HepG2 (cell line): Measurements from ENCODE around the gene COMMD2. TPM values are rescaled to one million over a fixed set of nuclear protein-coding genes. Genes with fewer than 3 reads are reported as not detected.

Experiments used
- ATAC-seq: fragments of 200-7000 bp; cut with Tn5 transposase; 3 replicates; pipeline ENCODE4 v1.9.1; 2020; ENCODE audit warnings: mild to moderate bottlenecking, moderate library complexity
- BruUV-seq: library from RNA; stranded (reverse); fragments of 400-500 nt; replicated peaks from 2 replicates; lab custom pipeline; 2021; lab: Mats Ljungman, UMichigan
- CTCF ChIA-PET: fragments of 300-600 bp; formaldehyde crosslinking; extraction: SDS; loops from one replicate; lab custom pipeline; 2021; ENCODE audit warnings: low total read pairs, inconsistent platforms, low intra/inter-chr PET ratio; lab: Yijun Ruan, JAX
- POLR2A ChIA-PET: fragments of 350-600 bp; sonication (Branson Sonifier 250); formaldehyde crosslinking; loops from one replicate; lab custom pipeline; 2020; ENCODE audit warnings: antibody characterized with exemption, inconsistent platforms; lab: Yijun Ruan, JAX
- DNase-seq: peaks from one replicate; pipeline ENCODE4 v3.0.0-alpha.2; 2015; ENCODE audit warnings: low spot score
- FAIRE-seq: peaks from 3 replicates; lab custom pipeline; 2011; peaks lifted over from hg19 to GRCh38; lab: Jason Lieb, UNC
- H2AFZ ChIP-seq: one replicate; pipeline ENCODE4 v1.6.1; 2011; ENCODE audit warnings: low read length, inconsistent platforms
- H3K27ac ChIP-seq: fragments of 300-600 bp; 3 replicates; pipeline ENCODE4 v1.8.0; 2011; ENCODE audit warnings: mixed run types, mild to moderate bottlenecking, mixed read lengths, low read length, inconsistent platforms; ENCODE audit not compliant: insufficient read depth; ENCODE audit errors: extremely low read length
- H3K27me3 ChIP-seq, 2 experiments: fragments of 200-600 bp in 1 of 2; 2 replicates in 1 of 2; 3 replicates in 1 of 2; pipeline versions ENCODE4 v1.6.0 to v1.8.0; 2011; ENCODE audit warnings: low read length in 2 of 2, mild to moderate bottlenecking in 2 of 2, moderate library complexity in 2 of 2, inconsistent platforms in 1 of 2; ENCODE audit not compliant: insufficient read depth in 2 of 2, control insufficient read depth in 1 of 2
- H3K36me3 ChIP-seq, 2 experiments: fragments of 200-600 bp in 1 of 2; replicated peaks in 1 of 2; 2 replicates in 1 of 2; 3 replicates in 1 of 2; pipeline versions ENCODE4 v1.5.1 to v1.8.0; 2011; ENCODE audit warnings: low read length in 2 of 2, inconsistent platforms in 1 of 2; ENCODE audit not compliant: insufficient read depth in 2 of 2, control insufficient read depth in 1 of 2
- H3K4me1 ChIP-seq: 2 replicates; pipeline ENCODE4 v1.5.1; 2012; ENCODE audit warnings: low read length, inconsistent platforms; ENCODE audit not compliant: insufficient read depth
- H3K4me2 ChIP-seq: 2 replicates; pipeline ENCODE4 v1.6.0; 2011; ENCODE audit warnings: low read depth, low read length, inconsistent platforms
- H3K4me3 ChIP-seq, 3 experiments: fragments of 200-600 bp in 1 of 3; sonication (generic), shearing (Covaris generic) in 1 of 3; replicated peaks in 1 of 3; 2 replicates each; pipeline ENCODE4 v1.5.1; 2011 to 2016; ENCODE audit warnings: low read length in 3 of 3, inconsistent platforms in 2 of 3, low read depth in 2 of 3, mild to moderate bottlenecking in 2 of 3, control low read depth in 1 of 3, mixed read lengths in 1 of 3; ENCODE audit not compliant: insufficient read depth in 1 of 3
- H3K79me2 ChIP-seq: one replicate; pipeline ENCODE4 v1.6.1; 2011; ENCODE audit warnings: low read length, inconsistent platforms; ENCODE audit not compliant: insufficient read depth
- H3K9ac ChIP-seq: 2 replicates; pipeline ENCODE4 v1.6.0; 2011; ENCODE audit warnings: mild to moderate bottlenecking, low read depth, low read length, inconsistent platforms; ENCODE audit not compliant: insufficient read depth
- H3K9me3 ChIP-seq: 2 replicates; pipeline ENCODE4 v1.5.1; 2012; ENCODE audit warnings: mild to moderate bottlenecking, low read length
- H4K20me1 ChIP-seq: 2 replicates; pipeline ENCODE4 v1.6.0; 2011; ENCODE audit warnings: inconsistent platforms, mild to moderate bottlenecking, low read length, moderate library complexity; ENCODE audit not compliant: insufficient read depth
- FOXJ3 ChIP-seq: sonication (generic); formaldehyde crosslinking; IDR thresholded peaks from 2 replicates; pipeline ENCODE4 v1.4.0; 2020; ENCODE audit warnings: missing genetic modification reagents, mild to moderate bottlenecking, borderline replicate concordance
- FOXM1 ChIP-seq: sonication (generic); formaldehyde crosslinking; IDR thresholded peaks from 2 replicates; pipeline ENCODE4 v1.5.0; 2020; ENCODE audit warnings: missing genetic modification reagents
- KLF12 ChIP-seq: sonication (generic); formaldehyde crosslinking; IDR thresholded peaks from 2 replicates; pipeline ENCODE4 v1.4.0; 2020; ENCODE audit warnings: missing genetic modification reagents, borderline replicate concordance
- KLF16 ChIP-seq, 2 experiments: sonication (generic) in 1 of 2; formaldehyde crosslinking in 1 of 2; IDR thresholded peaks; 2 replicates each; pipeline versions ENCODE4 v1.6.1 to v1.8.0; 2016 to 2023; ENCODE audit warnings: missing genetic modification reagents in 2 of 2, missing compliant biosample characterization in 1 of 2
- MBD4 ChIP-seq: IDR thresholded peaks from 2 replicates; pipeline ENCODE4 v1.6.1; 2012; ENCODE audit warnings: low read length, inconsistent platforms, borderline replicate concordance
- MZF1 ChIP-seq: sonication (generic); formaldehyde crosslinking; IDR thresholded peaks from 2 replicates; pipeline ENCODE4 v1.8.1; 2023; ENCODE audit warnings: mild to moderate bottlenecking, missing genetic modification reagents, borderline replicate concordance
- NCOA1 ChIP-seq: sonication (generic); formaldehyde crosslinking; IDR thresholded peaks from 2 replicates; pipeline ENCODE4 v1.9.0; 2021; ENCODE audit warnings: missing genetic modification reagents
- THAP9 ChIP-seq: sonication (generic); formaldehyde crosslinking; IDR thresholded peaks from 2 replicates; pipeline ENCODE4; 2020; ENCODE audit warnings: missing genetic modification reagents, mild to moderate bottlenecking, borderline replicate concordance
- ZNF251 ChIP-seq: sonication (generic); formaldehyde crosslinking; IDR thresholded peaks from 2 replicates; pipeline ENCODE4 v1.9.0; 2021; ENCODE audit warnings: mild to moderate bottlenecking, missing genetic modification reagents
- ZNF44 ChIP-seq: sonication (generic); formaldehyde crosslinking; IDR thresholded peaks from 2 replicates; pipeline ENCODE4 v1.5.1; 2020; ENCODE audit warnings: mild to moderate bottlenecking, missing genetic modification reagents
- ZNF577 ChIP-seq: sonication (generic); formaldehyde crosslinking; IDR thresholded peaks from 2 replicates; pipeline ENCODE4 v1.4.0; 2020; ENCODE audit warnings: mild to moderate bottlenecking, low read depth, missing genetic modification reagents, borderline replicate concordance
- ZNF773 ChIP-seq: sonication (generic); formaldehyde crosslinking; IDR thresholded peaks from 2 replicates; pipeline ENCODE4 v1.4.0; 2020; ENCODE audit warnings: missing genetic modification reagents, borderline replicate concordance
- ZNF83 ChIP-seq: sonication (generic); formaldehyde crosslinking; IDR thresholded peaks from 2 replicates; pipeline ENCODE4 v1.4.0; 2020; ENCODE audit warnings: missing genetic modification reagents, mild to moderate bottlenecking, borderline replicate concordance
- ZSCAN21 ChIP-seq: sonication (generic); formaldehyde crosslinking; IDR thresholded peaks from 2 replicates; pipeline ENCODE4 v1.8.0; 2022; ENCODE audit warnings: mild to moderate bottlenecking, missing genetic modification reagents, moderate library complexity, borderline replicate concordance
- WGBS: methylation state at CpG from one replicate; pipeline ENCODE4 v1.1.6; 2017; ENCODE audit warnings: low lambda C conversion rate; 5-methylcytosine and 5-hydroxymethylcytosine counted together
- in situ Hi-C: cut with HindIII; loops from 2 replicates; pipeline ENCODE4 v1.10.0; 2017; ENCODE audit warnings: low pct_unique_long_range_greater_than_20kb; ENCODE audit not compliant: extremely low pct_ligation_motif_present
- intact Hi-C: fragments of 100-400 bp; cut with micrococcal nuclease; formaldehyde crosslinking; loops from one replicate; pipeline ENCODE4 v1.10.0; 2022; ENCODE audit not compliant: unreplicated experiment
- polyA plus RNA-seq, 8 experiments: library from polyadenylated mRNA; depleted of rRNA in 3 of 8; stranded (reverse) in 7 of 8; unstranded in 1 of 8; fragments of >200 nt; fragmentation: Illumina TruSeq in 4 of 8; extraction: Trizol in 4 of 8; gene quantifications; 2 replicates each; pipeline versions ENCODE4 v1.2.1 to v1.2.3, GENCODE V29; 2011 to 2016; ENCODE audit warnings: low read depth in 4 of 8, missing spikeins in 1 of 8, mixed read lengths in 1 of 8; ENCODE audit not compliant: insufficient read depth in 1 of 8
- total RNA-seq, 5 experiments: library from RNA; depleted of rRNA; stranded (reverse); fragments of >200 nt; fragmentation: Illumina TruSeq; extraction: Trizol; gene quantifications; 2 replicates each; pipeline ENCODE4 v1.2.3, GENCODE V29; 2016; ENCODE audit warnings: low read depth in 1 of 5

COMMD2 gene
- total and polyA plus RNA-seq, 2 of the 13 experiments (the other 11 are each of a cell fraction or from before 2014, with no cell fraction given) = 33.0 to 57.6 TPM

GRCh38 chr3:149770246-149770645, 18.0 kb upstream of the COMMD2 start:
- 3% methylated on average over 2 of the region's 2 CpGs for whole genome bisulfite sequencing
- intact Hi-C loops = loop anchor here (5.0 kb wide), 1 partner anchor 258 kb away; no protein-coding TSS in a partner anchor

More at GRCh38 chr3:149770246-149770645, 18.0 kb upstream of the COMMD2 start:
- no peak for DNase-seq
- no peak overlapping the region for H3K9ac ChIP-seq
- no peaks in the 10 kb centered on the region for H3K79me2 ChIP-seq
- H3K27me3 ChIP-seq = 0 out of 5 replicates have a peak, but pooled peaks cover 0 to 9% of the 10 kb centered on the region in 2 experiments
- peak; percentile 36; the same call in 1 of the 3 replicates for ATAC-seq
- no peaks in the 10 kb centered on the region for H4K20me1 ChIP-seq
- H3K27ac ChIP-seq = no peak overlapping the region
- H3K9me3 ChIP-seq = no peaks in the 10 kb centered on the region
- BruUV-seq = no TSS peak
- no peaks in the 10 kb centered on the region for H3K36me3 ChIP-seq
- no peak for FAIRE-seq
- H3K4me1 ChIP-seq = no peaks in the 10 kb centered on the region
- no peak overlapping the region for H3K4me3 ChIP-seq
- H3K4me2 ChIP-seq = no peak overlapping the region
- no peak overlapping the region for H2AFZ ChIP-seq
- in situ Hi-C loops = loop anchor here (5.0 kb wide), 1 partner anchor 258 kb away; no protein-coding TSS in a partner anchor
- TF ChIP-seq ZNF83 (CRISPR knock-in tag) (no peak), ZNF577 (no peak), ZNF251 (no peak), NCOA1 (CRISPR knock-in tag) (no peak), THAP9 (CRISPR knock-in tag) (no peak), KLF16 (CRISPR knock-in tag; IDR thresholded peaks at IDR 0.05) (no peak), ZNF44 (CRISPR knock-in tag) (no peak), FOXJ3 (CRISPR knock-in tag) (no peak), ZNF773 (CRISPR knock-in tag) (no peak), KLF12 (no peak), MZF1 (no peak), ZSCAN21 (CRISPR knock-in tag) (no peak), MBD4 (no peak), FOXM1 (CRISPR knock-in tag) (no peak)
- TF ChIP-seq, all 625 proteins: peak for 0
- CTCF ChIA-PET = interaction anchor here (2.0 kb wide), 1 partner anchor 276 kb away, joined by 12 read pairs; no protein-coding TSS in a partner anchor
- POLR2A ChIA-PET = no interaction called here
